Astrocyte (in vitro differentiated cells and primary cell): Measurements from ENCODE around the gene SREBF2. TPM values are rescaled to one million over a fixed set of nuclear protein-coding genes. Genes with fewer than 3 reads are reported as not detected.

Source experiments
- DNase-seq: peaks from one replicate; pipeline ENCODE4 v3.0.0-alpha.2; 2010; ENCODE audit warnings: low read depth
- FAIRE-seq: peaks from 2 replicates; lab custom pipeline; 2011; peaks lifted over from hg19 to GRCh38; lab: Jason Lieb, UNC
- H2AFZ ChIP-seq: 2 replicates; pipeline ENCODE4 v1.6.0; 2012; ENCODE audit warnings: low read depth, low read length, inconsistent platforms
- H3K27ac ChIP-seq: 2 replicates; pipeline ENCODE4 v1.5.1; 2011; ENCODE audit warnings: low read depth, low read length, inconsistent platforms
- H3K27me3 ChIP-seq: 2 replicates; pipeline ENCODE4 v1.6.0; 2011; ENCODE audit warnings: low read length, inconsistent platforms; ENCODE audit not compliant: insufficient read depth
- H3K36me3 ChIP-seq: 2 replicates; pipeline ENCODE4 v1.5.1; 2011; ENCODE audit warnings: low read length, inconsistent platforms; ENCODE audit not compliant: insufficient read depth
- H3K4me1 ChIP-seq: 2 replicates; pipeline ENCODE4 v1.5.1; 2011; ENCODE audit warnings: low read length, inconsistent platforms; ENCODE audit not compliant: insufficient read depth
- H3K4me2 ChIP-seq: 2 replicates; pipeline ENCODE4 v1.6.0; 2012; ENCODE audit warnings: low read length, inconsistent platforms
- H3K4me3 ChIP-seq: 2 replicates; pipeline ENCODE4 v1.5.1; 2011; ENCODE audit warnings: low read depth, mild to moderate bottlenecking, low read length, inconsistent platforms; ENCODE audit not compliant: insufficient read depth
- H3K79me2 ChIP-seq: 2 replicates; pipeline ENCODE4 v1.6.0; 2012; ENCODE audit warnings: mild to moderate bottlenecking, low read length, inconsistent platforms; ENCODE audit not compliant: insufficient read depth
- H3K9ac ChIP-seq: 2 replicates; pipeline ENCODE4 v1.6.0; 2012; ENCODE audit warnings: mild to moderate bottlenecking, low read length, inconsistent platforms
- H3K9me3 ChIP-seq: 2 replicates; pipeline ENCODE4 v1.5.1; 2012; ENCODE audit warnings: low read depth, mild to moderate bottlenecking, low read length, inconsistent platforms; ENCODE audit not compliant: insufficient read depth
- H4K20me1 ChIP-seq: 2 replicates; pipeline ENCODE4 v1.6.0; 2012; ENCODE audit warnings: low read length, inconsistent platforms; ENCODE audit not compliant: insufficient read depth
- H3K27ac Mint-ChIP-seq: one replicate; pipeline ENCODE4 v1.8.0; 2021; ENCODE audit warnings: mild to moderate bottlenecking, mixed read lengths; ENCODE audit not compliant: unreplicated experiment
- H3K27me3 Mint-ChIP-seq: one replicate; pipeline ENCODE4 v1.8.0; 2021; ENCODE audit warnings: low read depth, mixed read lengths; ENCODE audit not compliant: unreplicated experiment
- H3K36me3 Mint-ChIP-seq: one replicate; pipeline ENCODE4 v1.8.0; 2021; ENCODE audit warnings: low read depth, mixed read lengths; ENCODE audit not compliant: unreplicated experiment
- H3K4me1 Mint-ChIP-seq: one replicate; pipeline ENCODE4 v1.8.0; 2021; ENCODE audit warnings: low read depth, mixed read lengths; ENCODE audit not compliant: unreplicated experiment
- H3K4me3 Mint-ChIP-seq: one replicate; pipeline ENCODE4 v1.8.0; 2021; ENCODE audit warnings: mild to moderate bottlenecking, moderate library complexity, mixed read lengths; ENCODE audit not compliant: unreplicated experiment
- H3K9me3 Mint-ChIP-seq: one replicate; pipeline ENCODE4 v1.8.0; 2021; ENCODE audit warnings: mild to moderate bottlenecking, mixed read lengths; ENCODE audit not compliant: unreplicated experiment
- CTCF ChIP-seq: IDR thresholded peaks from 2 replicates; pipeline ENCODE4 v1.5.1; 2011; ENCODE audit warnings: low read depth, mild to moderate bottlenecking, inconsistent platforms, low read length, moderate library complexity; ENCODE audit not compliant: insufficient read depth
- EZH2 ChIP-seq: IDR thresholded peaks from 2 replicates; pipeline ENCODE4 v1.6.1; 2012; ENCODE audit warnings: mild to moderate bottlenecking, low read length, inconsistent platforms; ENCODE audit not compliant: insufficient read depth
- total RNA-seq: library from RNA; stranded (reverse); gene quantifications from 2 replicates; pipeline ENCODE4 v1.2.1, GENCODE V29; 2021

The SREBF2 gene
- total RNA-seq, 1 donor from 2014 or later, result 83.9 TPM

GRCh38 chr22:41916745-41917358 lies 83.9 kb downstream of the SREBF2 start:
- H4K20me1 ChIP-seq, result peaks cover 21% of the 10 kb centered on the region
- FAIRE-seq, result no peak
- Mint-ChIP-seq H3K27me3 (peaks cover 43% of the 10 kb centered on the region), H3K36me3 (no peaks in the 10 kb centered on the region), H3K27ac (no peak overlapping the region), H3K4me1 (peaks cover 5% of the 10 kb centered on the region), H3K4me3 (no peak overlapping the region), H3K9me3 (no peaks in the 10 kb centered on the region)
- no peak overlapping the region for H3K4me3 ChIP-seq
- TF ChIP-seq CTCF (no peak), EZH2 (no peak)
- H3K27me3 ChIP-seq, result peaks cover 42% of the 10 kb centered on the region
- H3K27ac ChIP-seq, result no peak overlapping the region
- H3K4me2 ChIP-seq, result no peak overlapping the region
- no peaks in the 10 kb centered on the region for H3K9me3 ChIP-seq
- DNase-seq, result no peak
- no peaks in the 10 kb centered on the region for H3K36me3 ChIP-seq
- peaks cover 11% of the 10 kb centered on the region for H3K4me1 ChIP-seq
- H2AFZ ChIP-seq, result no peak overlapping the region
- no peaks in the 10 kb centered on the region for H3K79me2 ChIP-seq
- no peak overlapping the region for H3K9ac ChIP-seq

GRCh38 chr22:41917375-41917902 lies 84.5 kb downstream of the SREBF2 start:
- H3K79me2 ChIP-seq, result no peaks in the 10 kb centered on the region
- H4K20me1 ChIP-seq, result peaks cover 15% of the 10 kb centered on the region
- no peak overlapping the region for H3K4me3 ChIP-seq
- no peak overlapping the region for H3K9ac ChIP-seq
- Mint-ChIP-seq H3K27me3 (peaks cover 40% of the 10 kb centered on the region), H3K36me3 (no peaks in the 10 kb centered on the region), H3K4me1 (peaks cover 5% of the 10 kb centered on the region), H3K27ac (no peak overlapping the region), H3K9me3 (no peaks in the 10 kb centered on the region), H3K4me3 (no peak overlapping the region)
- H3K36me3 ChIP-seq, result no peaks in the 10 kb centered on the region
- H3K4me1 ChIP-seq, result peaks cover 11% of the 10 kb centered on the region
- no peaks in the 10 kb centered on the region for H3K9me3 ChIP-seq
- H2AFZ ChIP-seq, result no peak overlapping the region
- H3K27me3 ChIP-seq, result peaks cover 37% of the 10 kb centered on the region
- TF ChIP-seq CTCF, result no peak
- peak; percentile 1 for TF ChIP-seq EZH2
- no peak overlapping the region for H3K4me2 ChIP-seq
- no peak overlapping the region for H3K27ac ChIP-seq
- no peak for DNase-seq
- no peak for FAIRE-seq
